Omental fat pad (tissue), 4 donors: ENCODE data around the gene WASHC4. TPM values are rescaled to one million over a fixed set of nuclear protein-coding genes. Genes with fewer than 3 reads are reported as not detected.

Source experiments
- ATAC-seq: fragments of 150-250 bp; one replicate; pipeline ENCODE4 v1.9.1; 2016; ENCODE audit warnings: mild to moderate bottlenecking, moderate library complexity; ENCODE audit not compliant: low FRiP score
- DNase-seq: peaks from one replicate; pipeline ENCODE4 v3.0.0-alpha.2; 2019; ENCODE audit warnings: low spot score
- CTCF ChIP-seq, 3 donors: fragments of 450-650 bp; IDR thresholded peaks; one replicate each; pipeline ENCODE4 v1.5.1; 2016 to 2017; ENCODE audit warnings: antibody characterized with exemption in 3 of 3, mild to moderate bottlenecking in 3 of 3, moderate library complexity in 2 of 3
- total RNA-seq, 4 donors: library from RNA; depleted of rRNA; stranded (reverse); fragments of >200 nt; gene quantifications; one replicate each; pipeline ENCODE4 v1.1.0, GENCODE V29; 2016

Gene WASHC4
- total RNA-seq, 4 donors from 2014 or later: 43.9 to 130 (median 58.4) TPM

GRCh38 chr12:105206686-105207374, 99.3 kb downstream of the WASHC4 start:
- ATAC-seq: no peak
- TF ChIP-seq CTCF (IDR thresholded peaks at IDR 0.05): no peak
- no peak for DNase-seq

- ATAC-seq (no peak), DNase-seq (no peak)
- TF ChIP-seq CTCF (IDR thresholded peaks at IDR 0.05): no peak
Measured at GRCh38 chr12:105209091-105209490, 101.6 kb downstream of the WASHC4 start.

GRCh38 chr12:105212438-105212837, 104.9 kb downstream of the WASHC4 start:
- DNase-seq (no peak), ATAC-seq (no peak)
- TF ChIP-seq CTCF (IDR thresholded peaks at IDR 0.05): no peak

DNA sequence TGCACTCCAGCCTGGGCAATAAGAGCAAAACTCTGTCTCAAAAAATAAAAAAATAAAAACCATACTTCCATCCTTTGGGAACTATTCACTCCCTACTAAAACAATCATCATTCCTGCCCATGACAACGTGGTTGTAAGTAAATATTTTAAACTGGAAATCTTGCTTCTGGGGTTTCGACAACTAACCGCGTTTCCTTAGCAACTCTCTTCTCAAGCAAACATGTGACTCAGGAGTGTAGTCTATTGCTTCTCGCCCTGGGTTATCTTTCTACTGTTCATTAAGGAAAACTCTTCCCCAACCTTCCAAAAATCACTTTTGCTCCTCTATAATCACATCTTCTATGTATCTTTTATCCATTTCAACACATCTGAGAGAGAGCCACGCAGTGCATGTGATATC, 106.6 kb downstream of the WASHC4 start:
- no peak for TF ChIP-seq CTCF (IDR thresholded peaks at IDR 0.05)
- DNase-seq (no peak), ATAC-seq (no peak)

GRCh38 chr12:105214670-105215375, 107.3 kb downstream of the WASHC4 start:
- ATAC-seq (peak; percentile 48), DNase-seq (no peak)
- no peak for TF ChIP-seq CTCF (IDR thresholded peaks at IDR 0.05)

GRCh38 chr12:105218434-105218833, 110.9 kb downstream of the WASHC4 start:
- no peak for TF ChIP-seq CTCF (IDR thresholded peaks at IDR 0.05)
- DNase-seq (no peak), ATAC-seq (no peak)

Other genes starting within 250 kb of the WASHC4 start
- gene SLC41A2, start 149.4 kb upstream of the WASHC4 start, total RNA-seq: 10 to 100 TPM; 38.6 to 67.4 (median 60.0) TPM
- gene NOPCHAP1, start 121.4 kb upstream of the WASHC4 start, total RNA-seq: 1 to 10 TPM; 3.8 to 9.8 (median 6.4) TPM
- 10 to 100 TPM in 1 of 4 donors, 1 to 10 TPM in 3; 3.7 to 22.4 (median 5.2) TPM for gene ALDH1L2, start 23.3 kb upstream of the WASHC4 start, total RNA-seq
- 10 to 100 TPM; 39.9 to 67.5 (median 59.1) TPM for gene APPL2, start 128.4 kb downstream of the WASHC4 start, total RNA-seq
- gene C12orf75, start 223.0 kb downstream of the WASHC4 start, total RNA-seq: 1 to 10 TPM; 3.5 to 7.0 (median 3.8) TPM